Hepatocyte (in vitro differentiated cells): Measurements from ENCODE around the gene SEMA3D. TPM values are rescaled to one million over a fixed set of nuclear protein-coding genes. Genes with fewer than 3 reads are reported as not detected.

ENCODE experiments used
- DNase-seq: peaks from one replicate; pipeline ENCODE4 v3.0.0-alpha.2; 2016; ENCODE audit warnings: low spot score
- H2AFZ ChIP-seq: fragments of 200-600 bp; sonication (generic); 2 replicates; pipeline ENCODE4 v1.6.0; 2016; ENCODE audit warnings: antibody characterized with exemption, mild to moderate bottlenecking
- H3K27ac ChIP-seq: fragments of 200-600 bp; sonication (generic); 2 replicates; pipeline ENCODE4 v1.5.1; 2016; ENCODE audit warnings: mild to moderate bottlenecking
- H3K27me3 ChIP-seq: fragments of 200-600 bp; sonication (generic); 2 replicates; pipeline ENCODE4 v1.6.1; 2016
- H3K36me3 ChIP-seq: fragments of 200-600 bp; sonication (generic); replicated peaks from 2 replicates; pipeline ENCODE4 v1.5.1; 2016; ENCODE audit warnings: low read depth; ENCODE audit not compliant: insufficient read depth
- H3K4me1 ChIP-seq: fragments of 200-600 bp; sonication (generic); 2 replicates; pipeline ENCODE4 v1.5.1; 2016; ENCODE audit warnings: mild to moderate bottlenecking, moderate library complexity; ENCODE audit not compliant: insufficient read depth
- H3K4me2 ChIP-seq: fragments of 200-600 bp; sonication (generic); 2 replicates; pipeline ENCODE4 v1.6.0; 2016
- H3K4me3 ChIP-seq: fragments of 200-600 bp; sonication (generic); 2 replicates; pipeline ENCODE4 v1.5.1; 2016; ENCODE audit warnings: mild to moderate bottlenecking
- H3K79me2 ChIP-seq: fragments of 200-600 bp; sonication (generic); 2 replicates; pipeline ENCODE4 v1.6.0; 2017; ENCODE audit warnings: mild to moderate bottlenecking
- H3K9me2 ChIP-seq: fragments of 200-600 bp; sonication (generic); replicated peaks from 2 replicates; pipeline ENCODE4 v1.6.0; 2017; ENCODE audit warnings: mild to moderate bottlenecking; ENCODE audit not compliant: insufficient read depth
- H3K9me3 ChIP-seq: fragments of 200-600 bp; sonication (generic); 2 replicates; pipeline ENCODE4 v1.5.1; 2016; ENCODE audit warnings: low read depth, mild to moderate bottlenecking
- H4K20me1 ChIP-seq: fragments of 200-600 bp; sonication (generic); 2 replicates; pipeline ENCODE4 v1.6.0; 2016; ENCODE audit warnings: mild to moderate bottlenecking; ENCODE audit not compliant: insufficient read depth, poor library complexity, severe bottlenecking
- EZH2 ChIP-seq: fragments of 200-600 bp; sonication (generic); IDR thresholded peaks from 2 replicates; pipeline ENCODE4 v1.6.1; 2016; ENCODE audit warnings: antibody characterized with exemption, mild to moderate bottlenecking, borderline replicate concordance
- EZH2phosphoT487 ChIP-seq: fragments of 200-600 bp; sonication (generic); IDR thresholded peaks from one replicate; pipeline ENCODE4 v1.6.1; 2018; ENCODE audit warnings: antibody characterized with exemption, mild to moderate bottlenecking, low read depth, moderate library complexity; ENCODE audit not compliant: unreplicated experiment, severe bottlenecking
- WGBS: methylation state at CpG from one replicate; pipeline ENCODE4 v1.1.6; 2016; ENCODE audit warnings: low lambda C conversion rate; ENCODE audit errors: missing lambda C conversion rate; 5-methylcytosine and 5-hydroxymethylcytosine counted together
- polyA plus RNA-seq: library from polyadenylated mRNA; unstranded; fragments of >200 nt; fragmentation: Nextera tagmentation; extraction: Ambion mirVana; gene quantifications from 2 replicates; pipeline ENCODE4 v1.2.1, GENCODE V29; 2016
- total RNA-seq: library from RNA; depleted of rRNA; stranded (reverse); fragments of >200 nt; gene quantifications from 2 replicates; pipeline ENCODE4 v1.2.3, GENCODE V29; 2014
- TF ChIP-seq, protein P1 (sequence below): fragments of 200-600 bp; sonication (generic); IDR thresholded peaks from 2 replicates; pipeline ENCODE4 v1.5.1; 2016; ENCODE audit warnings: antibody characterized with exemption, mild to moderate bottlenecking; ENCODE audit not compliant: poor library complexity

The SEMA3D gene
- total and polyA plus RNA-seq, 2 experiments from 2014 or later: 18.7 to 44.9 TPM

DNA sequence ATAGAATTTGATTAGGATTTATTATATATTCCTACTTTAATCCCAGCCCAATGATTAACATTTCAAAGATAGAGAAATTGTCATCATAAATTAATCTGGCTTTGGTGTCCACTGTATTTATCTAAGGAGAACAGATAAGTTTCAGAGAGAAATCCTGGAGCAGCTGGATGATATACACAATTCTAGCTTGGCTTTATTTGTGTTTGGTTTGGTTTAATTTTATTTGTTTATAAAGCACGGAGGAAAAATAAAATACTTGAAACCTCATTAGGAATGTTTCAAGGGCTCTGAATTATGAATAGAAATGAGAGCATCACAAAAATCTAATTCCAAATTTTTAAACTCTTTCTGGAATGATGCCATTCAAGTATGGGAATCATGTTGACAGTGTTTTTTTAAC, 42.1 kb downstream of the SEMA3D start:
- H3K9me3 ChIP-seq: no peaks in the 10 kb centered on the region
- H3K79me2 ChIP-seq: no peaks in the 10 kb centered on the region
- no peaks in the 10 kb centered on the region for H3K4me1 ChIP-seq
- H3K9me2 ChIP-seq: no peaks in the 10 kb centered on the region
- H3K4me2 ChIP-seq: no peak overlapping the region
- WGBS: 62% methylated on average over 1 of the region's 1 CpG
- no peaks in the 10 kb centered on the region for H3K27me3 ChIP-seq
- H3K27ac ChIP-seq: no peak overlapping the region
- H2AFZ ChIP-seq: no peak overlapping the region
- no peak for DNase-seq
- no peaks in the 10 kb centered on the region for H3K36me3 ChIP-seq
- H4K20me1 ChIP-seq: no peaks in the 10 kb centered on the region
- TF ChIP-seq, protein P1, sequence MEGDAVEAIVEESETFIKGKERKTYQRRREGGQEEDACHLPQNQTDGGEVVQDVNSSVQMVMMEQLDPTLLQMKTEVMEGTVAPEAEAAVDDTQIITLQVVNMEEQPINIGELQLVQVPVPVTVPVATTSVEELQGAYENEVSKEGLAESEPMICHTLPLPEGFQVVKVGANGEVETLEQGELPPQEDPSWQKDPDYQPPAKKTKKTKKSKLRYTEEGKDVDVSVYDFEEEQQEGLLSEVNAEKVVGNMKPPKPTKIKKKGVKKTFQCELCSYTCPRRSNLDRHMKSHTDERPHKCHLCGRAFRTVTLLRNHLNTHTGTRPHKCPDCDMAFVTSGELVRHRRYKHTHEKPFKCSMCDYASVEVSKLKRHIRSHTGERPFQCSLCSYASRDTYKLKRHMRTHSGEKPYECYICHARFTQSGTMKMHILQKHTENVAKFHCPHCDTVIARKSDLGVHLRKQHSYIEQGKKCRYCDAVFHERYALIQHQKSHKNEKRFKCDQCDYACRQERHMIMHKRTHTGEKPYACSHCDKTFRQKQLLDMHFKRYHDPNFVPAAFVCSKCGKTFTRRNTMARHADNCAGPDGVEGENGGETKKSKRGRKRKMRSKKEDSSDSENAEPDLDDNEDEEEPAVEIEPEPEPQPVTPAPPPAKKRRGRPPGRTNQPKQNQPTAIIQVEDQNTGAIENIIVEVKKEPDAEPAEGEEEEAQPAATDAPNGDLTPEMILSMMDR: no peak
- TF ChIP-seq EZH2phosphoT487 (no peak), EZH2 (no peak)
- H3K4me3 ChIP-seq: no peak overlapping the region

DNA sequence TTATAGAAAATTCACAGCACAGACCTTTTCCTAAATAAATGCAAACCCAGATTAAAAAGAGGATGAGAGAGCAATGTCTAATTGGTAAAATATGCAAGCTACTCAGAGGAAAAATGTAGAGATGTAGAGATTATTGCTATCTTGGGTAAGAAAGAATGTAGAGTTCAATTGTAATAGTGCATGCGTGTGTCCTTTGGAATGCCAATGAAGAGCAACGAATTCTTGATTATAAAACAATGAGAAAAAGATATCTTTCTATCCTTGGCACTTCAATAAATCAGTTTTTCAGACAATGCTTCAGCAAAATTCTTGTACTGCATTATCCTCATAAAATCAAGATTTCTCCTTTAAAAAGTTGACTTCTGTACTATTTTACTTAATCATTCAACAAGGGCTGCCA, 50.9 kb downstream of the SEMA3D start:
- Histone ChIP-seq H3K4me3 (no peak overlapping the region), H3K27me3 (no peaks in the 10 kb centered on the region), H3K36me3 (no peaks in the 10 kb centered on the region), H3K9me2 (no peaks in the 10 kb centered on the region), H4K20me1 (no peaks in the 10 kb centered on the region), H3K4me2 (no peak overlapping the region), H3K4me1 (no peaks in the 10 kb centered on the region), H3K9me3 (no peaks in the 10 kb centered on the region), H3K27ac (no peak overlapping the region), H3K79me2 (no peaks in the 10 kb centered on the region), H2AFZ (no peak overlapping the region)
- WGBS: 79% methylated on average over 2 of the region's 2 CpGs
- TF ChIP-seq EZH2 (no peak), EZH2phosphoT487 (no peak)
- TF ChIP-seq, protein P1: no peak
- DNase-seq: no peak

DNA sequence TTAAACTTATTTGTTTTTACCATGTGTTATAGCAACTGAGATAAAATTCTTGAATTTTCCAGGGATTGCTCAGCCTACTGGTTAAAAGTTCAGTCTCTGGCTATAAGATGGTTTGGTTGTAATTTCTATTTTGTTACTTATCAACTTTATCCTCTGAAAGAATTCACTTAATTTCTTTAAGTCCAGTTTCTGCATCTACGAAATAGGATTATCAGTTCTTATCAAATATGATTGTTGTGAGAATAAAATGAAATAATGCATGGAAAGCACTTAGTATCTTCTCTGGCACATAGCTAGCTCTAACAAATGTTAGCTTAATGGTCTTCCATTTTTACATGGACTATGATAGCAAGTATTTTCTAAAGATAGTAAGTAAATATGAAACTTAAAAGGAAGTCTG, 53.3 kb downstream of the SEMA3D start:
- Histone ChIP-seq H3K4me2 (no peak overlapping the region), H2AFZ (no peak overlapping the region), H3K27me3 (no peaks in the 10 kb centered on the region), H3K9me2 (no peaks in the 10 kb centered on the region), H3K79me2 (no peaks in the 10 kb centered on the region), H3K27ac (no peak overlapping the region), H3K9me3 (no peaks in the 10 kb centered on the region), H3K4me3 (no peak overlapping the region), H4K20me1 (no peaks in the 10 kb centered on the region), H3K4me1 (no peaks in the 10 kb centered on the region), H3K36me3 (no peaks in the 10 kb centered on the region)
- TF ChIP-seq, protein P1: no peak
- WGBS: 89% methylated on average over 1 of the region's 1 CpG
- DNase-seq: no peak

DNA sequence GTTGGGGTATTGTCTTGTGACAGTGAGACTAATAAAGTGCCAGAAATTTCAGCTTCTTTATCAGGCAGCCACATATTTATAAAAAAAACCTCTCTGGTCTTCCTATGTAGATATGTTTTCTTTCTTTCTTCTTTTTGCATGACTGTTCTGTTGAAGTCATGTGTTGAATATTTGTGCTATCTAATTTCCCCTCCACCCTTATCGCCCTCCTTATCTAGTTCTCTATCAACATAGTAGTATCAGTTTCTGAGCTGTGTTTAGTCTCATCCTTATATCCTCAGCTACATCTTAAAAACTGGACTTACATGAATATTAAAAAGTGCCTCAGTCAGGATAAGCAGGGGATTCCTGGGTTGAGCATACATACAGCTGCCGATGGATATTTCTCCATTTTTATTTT, 53.9 kb downstream of the SEMA3D start:
- Histone ChIP-seq H3K4me3 (no peak overlapping the region), H3K9me2 (no peaks in the 10 kb centered on the region), H4K20me1 (no peaks in the 10 kb centered on the region), H2AFZ (no peak overlapping the region), H3K4me2 (no peak overlapping the region), H3K36me3 (no peaks in the 10 kb centered on the region), H3K79me2 (no peaks in the 10 kb centered on the region), H3K27ac (no peak overlapping the region), H3K9me3 (no peaks in the 10 kb centered on the region), H3K4me1 (no peaks in the 10 kb centered on the region), H3K27me3 (no peaks in the 10 kb centered on the region)
- TF ChIP-seq EZH2phosphoT487 (no peak), EZH2 (no peak)
- TF ChIP-seq, protein P1: no peak
- DNase-seq: no peak
- WGBS: 88% methylated on average over 2 of the region's 2 CpGs
